ENCODE results near the gene SCAP.
"Not testable (repeated sequence)": the region's sequence is repeated elsewhere in the genome, so short reads cannot be mapped to it uniquely, and the experiment has no call there.

- not testable (repeated sequence) for TF ChIP-seq CTCF, POLR2A, POLR2AphosphoS5 (IDR thresholded peaks at IDR 0.05)
These were observed 6.0 kb upstream of the SCAP start for GRCh38 chr3:47481763-47482162.
